ENCODE results near the gene FSTL3.
"Not testable (repeated sequence)": the region's sequence is repeated elsewhere in the genome, so short reads cannot be mapped to it uniquely, and the experiment has no call there.

The FSTL3 gene

DNA sequence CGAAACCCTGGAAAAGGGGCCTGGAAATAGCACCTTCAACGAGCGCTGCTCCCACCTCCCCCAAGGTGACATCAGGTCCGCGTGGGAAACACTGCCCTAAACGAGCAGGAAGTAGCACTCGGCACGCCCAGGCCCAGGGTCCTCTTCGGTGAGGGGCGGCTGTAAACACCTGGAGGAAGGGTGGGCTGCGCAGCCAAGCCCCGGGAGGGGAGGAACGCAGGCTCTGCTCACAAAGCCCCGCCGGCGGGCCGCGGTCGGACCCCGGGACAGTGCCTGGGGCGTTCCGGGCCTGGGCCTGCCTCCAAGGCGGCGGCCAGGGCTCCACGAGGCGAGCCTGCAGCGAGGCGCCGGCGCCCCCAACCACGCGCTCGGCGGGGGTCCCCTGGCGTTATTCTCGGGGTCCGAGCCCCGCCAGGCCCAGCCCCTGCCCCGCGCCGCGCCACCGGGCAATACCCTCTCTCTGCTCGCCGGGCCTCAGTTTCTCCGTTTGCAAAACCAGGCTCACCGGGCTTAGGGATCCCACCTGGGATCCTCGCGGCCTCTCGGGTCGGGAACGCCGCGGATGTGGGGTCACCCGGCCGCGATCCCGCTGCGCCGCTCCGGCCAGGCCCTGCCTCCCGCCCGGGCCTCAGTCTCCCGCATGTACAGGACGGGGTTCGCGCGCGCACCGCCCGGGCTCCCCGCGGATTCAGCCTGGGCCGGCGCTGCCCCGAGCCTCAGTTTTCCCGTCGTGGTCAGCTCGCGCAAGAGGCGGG is 13.8 kb upstream of the FSTL3 start:
- DNase-seq: no peak

DNA sequence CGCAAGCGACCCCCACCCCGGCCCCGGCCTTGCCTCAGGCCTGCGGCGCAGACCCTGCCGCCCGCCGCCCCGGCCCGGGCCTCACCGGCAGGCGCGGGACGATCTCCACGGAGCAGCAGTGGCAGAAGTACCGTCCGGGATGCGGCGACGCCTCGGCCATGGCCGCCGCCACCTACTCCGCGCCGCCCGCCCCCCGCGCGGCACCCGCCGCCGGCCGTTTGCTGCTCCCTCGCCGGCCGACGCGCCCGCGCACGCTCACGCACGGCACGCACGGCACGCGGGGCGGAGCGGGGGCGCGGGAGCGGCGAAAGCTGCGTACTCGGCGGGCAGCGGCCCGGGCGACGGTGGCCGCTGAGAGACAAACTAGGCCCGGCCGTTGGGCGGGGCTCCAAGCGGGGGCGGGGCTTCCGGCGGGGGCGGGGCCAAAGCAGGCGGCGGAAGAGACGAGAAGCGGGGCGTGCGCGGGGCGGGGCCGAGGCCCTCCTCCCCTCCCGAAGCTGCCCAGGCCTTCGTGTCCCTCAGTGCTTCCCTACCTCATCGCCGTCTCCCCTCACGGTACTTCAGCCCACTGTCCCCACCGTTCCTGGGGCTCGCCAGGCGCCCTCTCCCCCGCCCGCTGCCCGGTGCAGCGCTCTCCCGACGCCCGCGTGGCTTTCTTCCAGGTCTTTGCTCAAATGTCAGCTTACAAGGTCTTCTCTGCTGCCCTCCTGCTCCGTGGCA is 13.1 kb upstream of the FSTL3 start, which contains the start of gene RNF126:
TSS of gene RNF126 (minus strand) at position 253 of the 720 bp plus-strand sequence. CDS start at position 160, 93 bp downstream.
- DNase-seq: peak; percentile 90

- DNase-seq: no peak
Measured at GRCh38 chr19:663682-664117, 12.5 kb upstream of the FSTL3 start.

- peak; percentile 80 for DNase-seq
Measured at GRCh38 chr19:664913-665443, 11.2 kb upstream of the FSTL3 start.

- not testable (repeated sequence) for DNase-seq
Measured at GRCh38 chr19:666985-667573, 9.1 kb upstream of the FSTL3 start.

DNA sequence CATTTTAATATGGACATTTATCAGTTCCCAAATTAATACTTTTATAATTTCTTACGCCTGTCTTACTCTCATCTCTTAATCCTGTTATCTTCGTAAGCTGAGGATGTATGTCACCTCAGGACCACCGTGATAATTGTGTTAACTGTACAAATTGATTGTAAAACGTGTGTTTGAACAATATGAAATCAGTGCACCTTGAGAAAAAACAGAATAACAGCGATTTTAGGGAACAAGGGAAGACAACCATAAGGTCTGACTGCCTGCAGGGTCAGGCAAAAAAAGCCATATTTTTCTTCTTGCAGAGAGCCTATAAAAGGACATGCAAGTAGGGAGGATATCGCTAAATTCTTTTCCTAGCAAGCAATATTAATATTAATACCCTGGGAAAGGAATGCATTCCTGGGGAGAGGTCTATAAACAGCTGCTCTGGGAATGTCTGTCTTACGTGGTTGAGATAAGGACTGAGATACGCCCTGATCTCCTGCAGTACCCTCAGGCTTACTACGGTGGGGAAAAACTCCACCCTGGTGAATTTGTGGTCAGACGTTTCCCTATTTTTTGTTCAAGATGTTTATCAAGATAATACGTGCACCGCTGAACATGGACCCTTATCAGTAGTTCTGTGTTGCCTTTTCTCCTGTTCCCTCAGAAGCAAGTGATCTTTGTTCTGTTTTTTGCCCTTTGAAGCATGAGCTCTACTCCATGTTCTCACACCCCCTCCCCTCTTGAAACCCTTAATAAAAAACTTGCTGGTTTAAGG is 7.3 kb upstream of the FSTL3 start:
- DNase-seq: not testable (repeated sequence)

DNA sequence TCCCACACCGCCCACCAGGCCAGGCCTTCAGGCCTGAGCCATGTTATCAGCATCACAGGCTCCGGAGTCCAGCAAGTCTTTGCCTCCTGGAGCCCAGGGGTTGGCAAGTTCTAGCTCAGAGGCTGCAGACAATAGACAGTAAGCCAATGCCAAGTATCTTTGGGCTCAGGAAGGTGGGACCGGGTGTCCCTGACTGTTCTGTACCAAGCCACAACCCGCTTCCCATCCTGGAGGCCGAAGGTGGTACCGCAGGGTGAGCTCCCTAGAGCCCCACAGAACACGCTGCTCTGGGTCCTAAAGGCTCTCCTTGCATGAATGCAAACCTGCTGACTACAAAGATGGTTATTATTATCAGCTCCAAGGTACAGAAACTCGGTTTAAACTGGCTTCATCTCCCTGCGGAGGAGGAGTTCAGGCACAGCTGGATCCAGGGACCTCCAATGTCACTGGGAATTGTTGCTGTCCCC is 5.5 kb upstream of the FSTL3 start:
- DNase-seq: no peak

DNA sequence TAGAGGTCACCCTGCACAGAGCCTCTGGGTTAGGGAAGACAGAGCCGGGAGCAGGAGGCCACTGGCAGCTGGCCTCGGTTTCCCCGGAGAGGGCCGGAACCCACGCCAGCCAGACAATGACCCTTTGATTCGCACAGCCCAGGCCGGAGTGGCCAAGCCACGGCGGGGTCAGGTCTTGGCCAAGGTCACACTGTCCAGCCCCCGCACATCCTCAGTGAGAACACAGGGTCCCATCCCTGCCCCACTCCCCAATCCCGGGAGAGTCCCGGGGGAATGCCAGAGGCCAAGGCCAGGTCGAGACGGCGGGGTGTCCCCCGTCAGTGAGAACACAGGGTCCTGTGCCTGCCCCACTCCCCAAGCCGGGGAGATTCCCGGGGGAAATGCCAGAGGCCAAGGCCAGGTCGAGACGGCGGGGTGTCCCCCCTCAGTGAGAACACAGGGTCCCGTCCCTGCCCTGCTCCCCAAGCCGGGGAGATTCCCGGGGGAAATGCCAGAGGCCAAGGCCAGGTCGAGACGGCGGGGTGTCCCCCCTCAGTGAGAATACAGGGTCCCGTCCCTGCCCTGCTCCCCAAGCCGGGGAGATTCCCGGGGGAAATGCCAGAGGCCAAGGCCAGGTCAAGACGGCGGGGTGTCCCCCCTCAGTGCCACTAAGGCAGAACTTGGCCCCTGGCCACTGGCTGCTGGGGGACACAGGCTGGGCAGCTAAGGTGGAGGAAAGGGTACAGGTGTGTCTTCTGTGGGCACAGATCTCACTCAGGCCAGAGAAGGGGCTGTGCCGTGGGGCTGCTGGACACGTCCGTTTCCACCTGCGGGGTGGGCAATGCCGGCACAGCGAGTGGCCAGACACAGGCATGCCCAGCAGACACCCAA is 1.7 kb upstream of the FSTL3 start:
- no peak for DNase-seq

GRCh38 chr19:676007-676338 is 219 bp upstream of the FSTL3 start:
- no peak for DNase-seq

- DNase-seq: no peak
Measured at GRCh38 chr19:677201-677600, 1.0 kb downstream of the FSTL3 start.

- DNase-seq: no peak
Measured at GRCh38 chr19:677601-678436, 1.6 kb downstream of the FSTL3 start.

DNA sequence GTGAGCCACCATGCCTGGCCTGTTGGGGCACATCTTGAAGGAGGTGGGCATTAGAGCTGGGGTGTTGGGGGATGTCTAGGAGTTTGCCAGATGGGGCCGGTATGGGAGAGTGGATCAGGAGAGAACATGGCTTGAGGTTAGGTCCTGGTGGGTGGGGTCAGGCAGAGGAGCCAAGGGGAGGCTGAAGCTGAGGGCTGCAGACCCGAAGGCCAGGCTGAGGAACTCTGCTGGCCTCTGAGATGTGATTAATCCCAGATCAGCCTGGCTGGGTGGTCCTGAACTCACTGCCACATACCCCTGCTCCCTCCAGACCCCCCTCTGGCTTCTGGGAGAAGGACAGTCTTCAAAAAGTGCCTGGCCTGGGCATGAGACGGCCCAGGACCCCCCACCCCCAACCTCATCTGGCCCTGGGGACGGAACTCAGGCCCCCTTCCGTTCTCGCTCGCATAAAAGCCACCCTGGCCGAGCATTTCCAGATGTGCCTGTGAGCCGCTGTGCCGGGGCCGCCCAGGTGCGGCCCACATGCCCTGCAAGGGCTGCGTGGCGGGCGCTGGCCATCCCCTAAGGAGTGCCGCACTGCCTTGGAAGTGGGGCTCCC is 2.7 kb downstream of the FSTL3 start:
- no peak for DNase-seq

GRCh38 chr19:679418-680286 is 3.5 kb downstream of the FSTL3 start:
- DNase-seq: peak; percentile 30

- DNase-seq: peak; percentile 97
Measured at GRCh38 chr19:680287-681028, 4.3 kb downstream of the FSTL3 start.

GRCh38 chr19:681029-682019 is 5.1 kb downstream of the FSTL3 start:
- DNase-seq: no peak

- no peak for DNase-seq
Measured at GRCh38 chr19:682678-683320, 6.6 kb downstream of the FSTL3 start.

GRCh38 chr19:685454-685931 is 9.3 kb downstream of the FSTL3 start:
- no peak for DNase-seq
